Measurements from ENCODE around the gene CD151. TPM values are rescaled to one million over a fixed set of nuclear protein-coding genes. Genes with fewer than 3 reads are reported as not detected.

CD151 gene
- total and polyA plus RNA-seq, 2 experiments from 2014 or later: 62.9 to 109 TPM

DNA sequence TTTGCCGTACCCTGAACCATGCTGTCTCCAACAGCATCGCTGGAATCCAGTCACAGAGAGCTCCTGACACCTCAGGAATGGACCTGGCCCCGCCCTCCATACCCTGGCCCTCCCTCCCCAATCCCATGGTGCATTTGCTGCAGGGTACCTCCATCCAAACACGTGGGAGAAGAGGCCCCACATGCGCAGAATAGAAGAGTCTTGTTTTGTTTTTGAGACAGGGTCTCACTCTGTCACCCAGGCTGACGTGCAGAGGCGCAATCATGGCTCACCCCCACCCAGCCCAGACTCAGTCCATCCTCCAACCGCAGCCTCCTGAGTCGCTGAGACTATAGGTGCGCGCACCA is 16.3 kb upstream of the CD151 start:
- Mint-ChIP-seq H3K27me3 (ENCODE audit: insufficient read depth, low read depth, poor library complexity) (peaks cover 25% of the 10 kb centered on the region), H3K4me3 (no peak overlapping the region)

More for the DNA sequence above, 16.3 kb upstream of the CD151 start:
- Mint-ChIP-seq H3K9me3 (0 out of 3 replicates have a peak, but pooled peaks cover 1% of the 10 kb centered on the region), H3K36me3 (ENCODE audit: low read depth) (peaks cover 33% of the 10 kb centered on the region), H3K27ac (no peak overlapping the region), H3K4me1 (peaks cover 17% of the 10 kb centered on the region)
- Histone ChIP-seq H4K20me1 (replicated peaks; ENCODE audit: insufficient read depth) (peaks cover 18% of the 10 kb centered on the region), H3K27ac (ENCODE audit: low read depth) (no peak overlapping the region), H3K9me2 (ENCODE audit: insufficient read depth) (no peaks in the 10 kb centered on the region), H3K79me2 (replicated peaks; ENCODE audit: insufficient read depth) (peaks cover 9% of the 10 kb centered on the region), H3K4me3 (no peak overlapping the region), H3K27me3 (ENCODE audit: insufficient read depth) (no peaks in the 10 kb centered on the region), H3F3A (replicated peaks; ENCODE audit: low read depth) (peaks cover 34% of the 10 kb centered on the region), H3K4me2 (no peak overlapping the region), H3K36me3 (ENCODE audit: insufficient read depth) (peaks cover 17% of the 10 kb centered on the region), H2AFZ (no peak overlapping the region), H3K4me1 (ENCODE audit: insufficient read depth) (peaks cover 11% of the 10 kb centered on the region; the same call in 1 of the 2 replicates)
- DNase-seq (ENCODE audit: low spot score) (peak; percentile 73), ATAC-seq (peak; percentile 2; the same call in 2 of the 3 replicates)
- TF ChIP-seq STAT1 (IDR thresholded peaks at IDR 0.05; ENCODE audit: unreplicated experiment) (no peak), ZNF462 (CRISPR knock-in tag; IDR thresholded peaks at IDR 0.05) (no peak), ZNF331 (CRISPR knock-in tag; IDR thresholded peaks at IDR 0.05; ENCODE audit: low read depth) (no peak), POLR2AphosphoS5 (IDR thresholded peaks at IDR 0.05; ENCODE audit: low read depth) (no peak), ZNF114 (CRISPR knock-in tag; IDR thresholded peaks at IDR 0.05) (no peak)
